Rectal smooth muscle tissue (tissue), 1 donor: ENCODE measurements around the gene HIPK2.

Source experiments
- H3K27ac ChIP-seq: one replicate; pipeline ENCODE4 v1.7.0; 2013; ENCODE audit warnings: low read depth, low read length, inconsistent platforms
- H3K27me3 ChIP-seq: one replicate; pipeline ENCODE4 v1.7.0; 2013; ENCODE audit warnings: low read length; ENCODE audit not compliant: control insufficient read depth, insufficient read depth
- H3K36me3 ChIP-seq: one replicate; pipeline ENCODE4 v1.7.0; 2013; ENCODE audit warnings: low read length; ENCODE audit not compliant: control insufficient read depth, insufficient read depth
- H3K4me1 ChIP-seq: one replicate; pipeline ENCODE4 v1.7.0; 2013; ENCODE audit warnings: low read length; ENCODE audit not compliant: control insufficient read depth, insufficient read depth
- H3K4me3 ChIP-seq: one replicate; pipeline ENCODE4 v1.7.0; 2013; ENCODE audit warnings: low read length
- H3K9ac ChIP-seq: one replicate; pipeline ENCODE4 v1.7.0; 2013; ENCODE audit warnings: low read length

The HIPK2 gene

GRCh38 chr7:139735912-139736595 is 41.7 kb downstream of the HIPK2 start:
- no peak overlapping the region for H3K27ac ChIP-seq
- no peak overlapping the region for H3K9ac ChIP-seq
- no peaks in the 10 kb centered on the region for H3K27me3 ChIP-seq
- no peaks in the 10 kb centered on the region for H3K36me3 ChIP-seq
- H3K4me3 ChIP-seq, result no peak overlapping the region
- H3K4me1 ChIP-seq, result peaks cover 13% of the 10 kb centered on the region

DNA sequence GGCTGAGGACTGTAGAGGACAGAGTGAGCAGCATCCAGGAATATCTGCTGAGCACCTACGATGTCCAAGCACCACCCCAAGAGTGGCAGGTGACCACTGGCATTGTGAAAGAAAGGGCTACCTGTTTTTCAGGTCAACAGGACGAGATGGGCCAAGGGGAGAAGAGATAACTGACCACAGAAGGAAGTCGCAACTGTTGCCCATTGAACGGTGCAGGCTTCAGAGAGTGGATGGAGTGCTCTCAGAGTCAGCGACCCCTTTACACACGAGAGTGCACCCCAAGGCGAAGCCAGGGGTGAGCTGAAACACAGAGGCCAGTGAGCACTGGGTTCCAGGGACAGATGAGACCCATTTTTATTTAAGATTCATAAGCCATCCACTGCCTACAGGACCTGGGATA is 42.3 kb downstream of the HIPK2 start:
- H3K4me1 ChIP-seq, result peaks cover 18% of the 10 kb centered on the region
- H3K27ac ChIP-seq, result no peak overlapping the region
- no peaks in the 10 kb centered on the region for H3K27me3 ChIP-seq
- H3K9ac ChIP-seq, result no peak overlapping the region
- no peaks in the 10 kb centered on the region for H3K36me3 ChIP-seq
- H3K4me3 ChIP-seq, result no peak overlapping the region

DNA sequence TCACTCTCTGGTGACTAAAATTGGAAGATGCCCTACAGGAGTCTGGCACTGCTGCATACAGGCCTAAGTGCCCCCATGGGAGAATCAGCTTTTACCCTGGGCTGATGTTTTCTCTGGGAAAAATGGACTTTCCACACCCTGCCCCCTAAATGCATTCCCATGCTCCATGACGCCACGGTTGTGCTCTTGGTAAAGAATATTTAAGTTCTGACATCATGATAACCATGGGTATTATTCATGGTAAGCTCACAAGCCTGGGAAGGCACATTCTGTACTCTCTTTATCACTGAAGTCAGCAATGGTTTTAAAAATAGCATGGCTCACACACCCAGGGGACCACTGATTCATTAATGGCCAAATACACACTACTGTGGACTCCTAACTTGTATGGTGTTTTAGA is 43.4 kb downstream of the HIPK2 start:
- peaks cover 18% of the 10 kb centered on the region for H3K4me1 ChIP-seq
- H3K27ac ChIP-seq, result no peak overlapping the region
- H3K4me3 ChIP-seq, result no peak overlapping the region
- H3K36me3 ChIP-seq, result no peaks in the 10 kb centered on the region
- H3K27me3 ChIP-seq, result no peaks in the 10 kb centered on the region
- no peak overlapping the region for H3K9ac ChIP-seq

DNA sequence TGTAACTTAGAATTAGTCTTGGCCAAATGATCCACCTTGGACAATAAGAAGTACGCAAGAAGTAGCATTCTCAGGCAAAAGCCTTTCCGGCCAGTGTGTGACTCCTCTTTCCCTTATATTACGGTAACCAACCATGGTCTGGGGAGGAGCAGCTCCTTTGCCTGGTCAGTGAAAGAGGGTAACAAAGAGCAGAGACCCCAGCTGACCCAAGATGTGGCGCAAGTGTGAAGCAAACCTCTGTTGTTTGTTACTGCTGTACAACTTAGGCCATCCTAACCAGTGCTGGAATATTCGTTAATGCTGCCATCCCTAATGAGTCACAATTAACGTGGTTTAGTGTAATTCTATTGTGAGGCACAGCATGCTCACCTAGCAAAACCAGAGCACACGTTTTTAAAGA is 44.0 kb downstream of the HIPK2 start:
- Histone ChIP-seq H3K4me3 (no peak overlapping the region), H3K27me3 (no peaks in the 10 kb centered on the region), H3K4me1 (peaks cover 18% of the 10 kb centered on the region), H3K36me3 (no peaks in the 10 kb centered on the region), H3K27ac (no peak overlapping the region), H3K9ac (no peak overlapping the region)

DNA sequence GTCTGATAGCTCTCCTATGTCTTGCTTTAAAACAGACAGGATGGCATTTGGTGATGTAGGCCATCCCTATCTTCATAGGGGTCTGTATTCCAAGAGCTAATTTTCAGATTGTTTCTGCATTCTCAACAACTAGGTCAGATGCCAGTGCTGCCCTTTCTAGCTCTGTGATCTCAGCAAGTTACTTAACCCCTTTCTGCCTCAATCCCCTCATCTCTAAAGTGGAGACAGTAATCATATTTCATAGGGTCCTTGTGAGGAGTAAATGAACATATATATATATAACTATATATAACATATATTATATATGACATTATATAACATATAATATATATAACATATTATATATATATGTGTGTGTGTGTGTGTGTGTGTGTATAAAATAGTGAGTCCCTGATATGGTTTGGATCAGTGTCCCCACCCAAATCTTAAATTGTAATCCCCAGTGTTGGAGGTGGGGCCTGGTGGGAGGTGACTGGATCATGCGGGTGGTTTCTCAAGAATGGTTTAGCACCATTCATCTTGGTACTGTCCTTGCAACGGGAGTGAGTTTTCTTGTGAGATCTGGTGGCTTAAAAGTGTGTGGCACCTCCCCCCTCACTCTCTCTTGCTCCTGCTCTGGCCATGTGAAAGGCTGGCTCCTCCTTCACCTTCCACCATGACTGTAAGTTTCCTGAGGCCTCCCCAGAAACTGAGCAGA is 45.2 kb downstream of the HIPK2 start:
- Histone ChIP-seq H3K27me3 (no peaks in the 10 kb centered on the region), H3K4me1 (peaks cover 18% of the 10 kb centered on the region), H3K27ac (no peak overlapping the region), H3K9ac (no peak overlapping the region), H3K4me3 (no peak overlapping the region), H3K36me3 (no peaks in the 10 kb centered on the region)

DNA sequence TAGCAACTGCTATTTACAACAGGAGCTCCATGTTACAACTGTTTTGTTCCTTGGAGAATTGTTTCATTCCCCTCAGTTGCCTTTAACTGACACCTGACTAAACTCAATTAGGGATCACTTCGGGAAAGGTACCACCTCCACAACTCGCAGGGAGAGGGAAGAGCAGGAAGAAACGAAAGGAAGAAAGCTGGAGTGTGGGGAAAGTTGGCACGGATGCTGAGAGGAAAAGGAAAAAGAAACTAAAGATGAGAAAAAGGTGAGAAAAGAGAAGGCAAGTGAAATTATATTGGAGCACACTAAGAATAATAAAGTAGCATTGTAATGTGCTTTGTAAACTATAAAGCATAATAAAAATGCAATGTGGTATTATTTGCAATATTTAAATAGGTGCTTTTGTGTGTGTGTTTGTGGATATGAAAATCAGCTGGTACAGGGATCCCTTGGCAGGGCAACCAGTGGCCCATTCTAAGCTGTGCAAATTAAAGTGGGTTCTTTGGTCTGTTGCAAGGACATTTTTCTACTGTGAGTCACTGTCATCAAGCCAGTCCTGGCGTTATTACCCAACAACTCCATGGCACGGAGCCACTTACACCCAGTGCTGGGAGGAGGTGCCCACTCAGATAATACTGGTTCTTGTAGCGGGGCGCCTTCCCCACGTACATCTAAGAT is 45.9 kb downstream of the HIPK2 start:
- peaks cover 18% of the 10 kb centered on the region for H3K4me1 ChIP-seq
- H3K27ac ChIP-seq, result no peak overlapping the region

DNA sequence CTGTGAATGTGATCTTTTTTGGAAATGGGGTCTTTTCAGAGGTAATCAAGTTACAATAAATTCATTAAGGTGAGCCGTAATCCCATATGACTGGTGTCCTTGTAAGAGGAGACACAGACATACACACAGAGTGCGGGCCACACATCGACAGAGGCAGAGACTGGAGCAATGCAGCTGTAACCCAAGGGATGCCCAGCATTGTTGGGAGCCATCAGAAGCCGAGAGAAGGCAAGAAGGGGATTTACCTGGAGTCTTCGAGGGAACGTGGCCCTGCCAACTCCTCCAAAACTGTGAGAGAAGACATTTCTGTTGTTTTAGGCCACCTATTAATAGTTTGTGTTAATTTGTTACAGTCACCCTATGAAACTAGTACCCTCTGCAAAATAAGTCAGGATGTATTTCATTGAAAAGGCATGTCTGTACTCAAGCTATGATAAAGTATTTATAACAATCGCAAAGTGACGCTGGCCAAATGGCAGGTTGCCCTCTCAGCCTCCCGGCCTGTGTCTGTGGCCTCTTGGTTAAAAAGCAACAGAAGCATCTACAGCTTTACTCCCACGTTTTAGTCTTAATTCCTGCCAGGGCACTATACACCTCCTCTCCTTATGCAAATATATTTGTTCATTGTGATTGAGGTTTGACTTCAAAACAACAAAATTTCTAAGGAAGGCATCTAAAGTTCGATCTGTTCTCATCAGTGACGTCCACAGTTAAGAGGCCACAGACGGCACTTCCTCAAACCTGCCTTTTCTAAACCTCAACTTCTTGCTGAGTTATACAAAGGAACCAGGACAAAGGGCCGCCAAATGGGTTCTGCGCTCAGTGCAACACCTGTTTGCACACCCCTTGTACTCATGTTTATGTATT is 46.8 kb downstream of the HIPK2 start:
- peaks cover 18% of the 10 kb centered on the region for H3K4me1 ChIP-seq
- H3K4me3 ChIP-seq, result no peak overlapping the region
- no peak overlapping the region for H3K27ac ChIP-seq
- H3K36me3 ChIP-seq, result no peaks in the 10 kb centered on the region
- H3K9ac ChIP-seq, result no peak overlapping the region
- H3K27me3 ChIP-seq, result no peaks in the 10 kb centered on the region

More for the DNA sequence above, 45.9 kb downstream of the HIPK2 start:
- no peaks in the 10 kb centered on the region for H3K27me3 ChIP-seq
- H3K4me3 ChIP-seq, result no peak overlapping the region
- H3K9ac ChIP-seq, result no peak overlapping the region
- H3K36me3 ChIP-seq, result no peaks in the 10 kb centered on the region

- Histone ChIP-seq H3K36me3 (no peaks in the 10 kb centered on the region), H3K27ac (no peak overlapping the region), H3K4me3 (no peak overlapping the region), H3K9ac (no peak overlapping the region), H3K27me3 (no peaks in the 10 kb centered on the region), H3K4me1 (peaks cover 18% of the 10 kb centered on the region)
Measured at GRCh38 chr7:139728203-139728602, 49.6 kb downstream of the HIPK2 start.

GRCh38 chr7:139727151-139727705 is 50.6 kb downstream of the HIPK2 start:
- peaks cover 16% of the 10 kb centered on the region for H3K4me1 ChIP-seq
- no peak overlapping the region for H3K4me3 ChIP-seq
- H3K27ac ChIP-seq, result no peak overlapping the region
- H3K9ac ChIP-seq, result no peak overlapping the region
- H3K27me3 ChIP-seq, result no peaks in the 10 kb centered on the region
- H3K36me3 ChIP-seq, result no peaks in the 10 kb centered on the region

DNA sequence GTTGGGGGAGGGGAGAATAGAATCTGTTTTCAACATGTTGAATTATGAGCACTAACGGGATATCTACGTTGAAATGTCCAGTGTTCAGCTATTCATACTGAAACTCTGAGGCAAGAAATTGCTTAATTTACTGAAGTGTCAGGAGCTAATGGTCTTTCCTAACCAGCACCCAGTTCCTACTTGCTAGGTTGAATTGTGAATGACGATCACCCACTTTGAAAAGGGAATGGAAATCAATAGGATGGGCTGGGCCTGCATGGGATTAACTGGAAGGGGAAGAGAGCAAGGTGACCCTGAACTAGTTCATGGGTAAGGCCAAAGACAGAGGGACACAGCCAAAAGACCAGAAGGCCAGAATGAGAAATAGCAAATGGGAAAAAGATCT is 51.3 kb downstream of the HIPK2 start:
- Histone ChIP-seq H3K4me3 (no peak overlapping the region), H3K4me1 (peaks cover 10% of the 10 kb centered on the region), H3K27ac (no peak overlapping the region), H3K36me3 (no peaks in the 10 kb centered on the region), H3K27me3 (no peaks in the 10 kb centered on the region), H3K9ac (no peak overlapping the region)

DNA sequence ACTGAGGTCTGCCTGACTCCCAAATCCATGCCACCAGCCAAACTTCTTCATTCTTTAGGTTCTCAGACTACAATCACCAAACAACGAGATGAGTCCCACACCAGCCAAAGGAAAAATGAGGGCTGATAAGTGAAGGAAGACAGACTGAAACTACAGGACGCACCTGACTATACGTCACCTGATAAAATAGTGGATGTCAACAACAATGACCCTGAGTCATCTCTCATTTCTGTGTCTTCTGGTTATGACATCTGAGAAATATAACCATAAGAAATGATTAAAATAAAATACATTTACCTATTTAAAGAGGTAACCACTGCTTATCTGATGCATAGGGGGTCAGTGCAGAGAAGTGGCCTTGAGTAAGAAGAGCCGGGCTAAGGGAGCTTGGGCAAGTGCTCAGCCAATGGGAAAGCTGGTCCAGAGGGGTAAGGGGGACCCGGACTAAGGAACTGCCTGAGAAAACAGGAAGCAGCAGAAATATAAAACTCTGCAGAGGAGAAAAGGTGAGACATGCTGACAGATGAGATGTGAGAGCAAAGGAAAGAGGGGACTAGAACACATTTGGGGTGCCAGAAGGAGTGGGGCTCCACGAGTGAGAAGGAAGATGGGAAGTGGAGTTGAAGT is 51.8 kb downstream of the HIPK2 start:
- no peaks in the 10 kb centered on the region for H3K27me3 ChIP-seq
- peaks cover 7% of the 10 kb centered on the region for H3K4me1 ChIP-seq
- no peak overlapping the region for H3K4me3 ChIP-seq
- no peak overlapping the region for H3K27ac ChIP-seq
- H3K36me3 ChIP-seq, result no peaks in the 10 kb centered on the region
- no peak overlapping the region for H3K9ac ChIP-seq
